NCI-H774 (cell line): ENCODE data around the gene TTC32.

ENCODE experiments used
- DNase-seq: peaks from one replicate; lab custom pipeline; 2025; lab: John Stamatoyannopoulos, UW

Gene TTC32

GRCh38 chr2:19876751-19877150 is 25.0 kb downstream of the TTC32 start:
- no peak for DNase-seq

- DNase-seq: no peak
These were observed 26.5 kb downstream of the TTC32 start for GRCh38 chr2:19875280-19875679.

GRCh38 chr2:19874726-19875125 is 27.1 kb downstream of the TTC32 start:
- DNase-seq: no peak

- no peak for DNase-seq
These were observed 28.8 kb downstream of the TTC32 start for GRCh38 chr2:19873014-19873413.

GRCh38 chr2:19872302-19872701 is 29.5 kb downstream of the TTC32 start:
- DNase-seq: no peak

GRCh38 chr2:19871836-19872235 is 29.9 kb downstream of the TTC32 start:
- no peak for DNase-seq

- DNase-seq: no peak
These were observed 31.0 kb downstream of the TTC32 start for GRCh38 chr2:19870792-19871191.

GRCh38 chr2:19868701-19869580 is 32.8 kb downstream of the TTC32 start:
- DNase-seq: peak; percentile 51

GRCh38 chr2:19868224-19868623 is 33.6 kb downstream of the TTC32 start:
- DNase-seq: no peak

- DNase-seq: no peak
These were observed 35.0 kb downstream of the TTC32 start for GRCh38 chr2:19866771-19867170.

- no peak for DNase-seq
These were observed 36.6 kb downstream of the TTC32 start for GRCh38 chr2:19865151-19865550.

GRCh38 chr2:19864381-19864780 is 37.4 kb downstream of the TTC32 start:
- DNase-seq: no peak

- peak; percentile 5 for DNase-seq
These were observed 38.3 kb downstream of the TTC32 start for GRCh38 chr2:19863303-19864041.

GRCh38 chr2:19861813-19862212 is 40.0 kb downstream of the TTC32 start:
- DNase-seq: no peak

- no peak for DNase-seq
These were observed 41.8 kb downstream of the TTC32 start for GRCh38 chr2:19860022-19860421.

- DNase-seq: no peak
These were observed 42.2 kb downstream of the TTC32 start for GRCh38 chr2:19859565-19859964.

GRCh38 chr2:19857806-19858205 is 44.0 kb downstream of the TTC32 start:
- no peak for DNase-seq

GRCh38 chr2:19857100-19857499 is 44.7 kb downstream of the TTC32 start:
- no peak for DNase-seq

GRCh38 chr2:19855542-19856431 is 46.0 kb downstream of the TTC32 start:
- DNase-seq: no peak

GRCh38 chr2:19854596-19855541 is 46.9 kb downstream of the TTC32 start:
- no peak for DNase-seq

GRCh38 chr2:19851116-19851695 is 50.6 kb downstream of the TTC32 start:
- DNase-seq: no peak
